Esophagus muscularis mucosa (tissue), 4 donors: Measurements from ENCODE around the gene TTC7B. TPM values are rescaled to one million over a fixed set of nuclear protein-coding genes. Genes with fewer than 3 reads are reported as not detected.

Source experiments
- DNase-seq: peaks from one replicate; pipeline ENCODE4 v3.0.0-alpha.2; 2017; ENCODE audit errors: extremely low spot score
- H3K27ac ChIP-seq, 4 donors: fragments of 200-600 bp; sonication (generic); replicated peaks in 1 of 4; 1 replicate in 3 of 4; 2 replicates in 1 of 4; pipeline ENCODE4 v1.5.1; 2016 to 2019; ENCODE audit warnings: mild to moderate bottlenecking in 1 of 4
- H3K27me3 ChIP-seq, 4 donors: fragments of 200-600 bp; sonication (generic); one replicate each; pipeline versions ENCODE4 v1.5.1 to v1.6.0; 2016 to 2019
- H3K36me3 ChIP-seq, 4 donors: fragments of 200-600 bp; sonication (generic); one replicate each; pipeline ENCODE4 v1.5.1; 2016 to 2019
- H3K4me1 ChIP-seq, 4 donors: fragments of 200-600 bp; sonication (generic); one replicate each; pipeline ENCODE4 v1.5.1; 2016 to 2019
- H3K4me3 ChIP-seq, 4 donors: fragments of 200-600 bp; sonication (generic); 1 replicate in 2 of 4; 2 replicates in 2 of 4; pipeline ENCODE4 v1.5.1; 2016 to 2019; ENCODE audit warnings: mild to moderate bottlenecking in 4 of 4, moderate library complexity in 1 of 4
- H3K9me3 ChIP-seq, 4 donors: fragments of 200-600 bp; sonication (generic); 1 replicate in 3 of 4; 2 replicates in 1 of 4; pipeline ENCODE4 v1.5.1; 2016 to 2019
- EP300 ChIP-seq: sonication (generic); formaldehyde crosslinking; IDR thresholded peaks from one replicate; pipeline ENCODE4 v1.6.1; 2017; ENCODE audit warnings: antibody characterized with exemption
- POLR2A ChIP-seq: fragments of 450-650 bp; IDR thresholded peaks from one replicate; pipeline ENCODE4 v1.6.1; 2017; ENCODE audit warnings: antibody characterized with exemption, moderate library complexity, mild to moderate bottlenecking, low read depth
- POLR2AphosphoS5 ChIP-seq, 2 donors: sonication (generic); formaldehyde crosslinking; IDR thresholded peaks; one replicate each; pipeline ENCODE4 v1.6.1; 2017; ENCODE audit warnings: antibody characterized with exemption in 2 of 2
- WGBS: methylation state at CpG from one replicate; pipeline ENCODE4 v1.1.5; 2018; 5-methylcytosine and 5-hydroxymethylcytosine counted together
- intact Hi-C: fragments of 100-400 bp; cut with DNase I; formaldehyde crosslinking; loops from one replicate; pipeline ENCODE4 v1.15.1; 2023
- total RNA-seq, 4 donors: library from RNA; depleted of rRNA; stranded (reverse); fragments of >200 nt; gene quantifications; one replicate each; pipeline versions ENCODE4 v1.1.0 to v1.2.1, GENCODE V29; 2016
- TF ChIP-seq, protein P1 (sequence below), 3 experiments: fragments of 200-600 bp in 2 of 3; fragments of 450-650 bp in 1 of 3; sonication (generic) in 2 of 3; IDR thresholded peaks; one replicate each; pipeline ENCODE4 v1.5.1; 2017 to 2019; ENCODE audit warnings: antibody characterized with exemption in 3 of 3, mild to moderate bottlenecking in 2 of 3, moderate library complexity in 1 of 3

TTC7B gene
- total RNA-seq, 4 donors from 2014 or later, result 54.4 to 148 (median 113) TPM

- H3K9me3 ChIP-seq, result no peaks in the 10 kb centered on the region
- peaks cover 20 to 32% (median 26%) of the 10 kb centered on the region in 4 donors for H3K4me1 ChIP-seq
- WGBS, result 88% methylated on average over 4 of the region's 4 CpGs
- H3K4me3 ChIP-seq, result no peak overlapping the region
- no peaks in the 10 kb centered on the region for H3K27me3 ChIP-seq
- DNase-seq, result no peak
- H3K36me3 ChIP-seq, result peaks cover 0 to 25% (median 24%) of the 10 kb centered on the region in 4 donors
- no peak overlapping the region for H3K27ac ChIP-seq
- intact Hi-C loops, result no loop called here
- TF ChIP-seq EP300 (no peak), POLR2AphosphoS5 (IDR thresholded peaks at IDR 0.05) (no peak), POLR2A (no peak)
- TF ChIP-seq, protein P1, sequence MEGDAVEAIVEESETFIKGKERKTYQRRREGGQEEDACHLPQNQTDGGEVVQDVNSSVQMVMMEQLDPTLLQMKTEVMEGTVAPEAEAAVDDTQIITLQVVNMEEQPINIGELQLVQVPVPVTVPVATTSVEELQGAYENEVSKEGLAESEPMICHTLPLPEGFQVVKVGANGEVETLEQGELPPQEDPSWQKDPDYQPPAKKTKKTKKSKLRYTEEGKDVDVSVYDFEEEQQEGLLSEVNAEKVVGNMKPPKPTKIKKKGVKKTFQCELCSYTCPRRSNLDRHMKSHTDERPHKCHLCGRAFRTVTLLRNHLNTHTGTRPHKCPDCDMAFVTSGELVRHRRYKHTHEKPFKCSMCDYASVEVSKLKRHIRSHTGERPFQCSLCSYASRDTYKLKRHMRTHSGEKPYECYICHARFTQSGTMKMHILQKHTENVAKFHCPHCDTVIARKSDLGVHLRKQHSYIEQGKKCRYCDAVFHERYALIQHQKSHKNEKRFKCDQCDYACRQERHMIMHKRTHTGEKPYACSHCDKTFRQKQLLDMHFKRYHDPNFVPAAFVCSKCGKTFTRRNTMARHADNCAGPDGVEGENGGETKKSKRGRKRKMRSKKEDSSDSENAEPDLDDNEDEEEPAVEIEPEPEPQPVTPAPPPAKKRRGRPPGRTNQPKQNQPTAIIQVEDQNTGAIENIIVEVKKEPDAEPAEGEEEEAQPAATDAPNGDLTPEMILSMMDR (IDR thresholded peaks at IDR 0.05), result no peak
Measured at GRCh38 chr14:90540437-90540836, 275.8 kb downstream of the TTC7B start.

GRCh38 chr14:90539996-90540395, 276.2 kb downstream of the TTC7B start:
- Histone ChIP-seq H3K9me3 (no peaks in the 10 kb centered on the region), H3K27me3 (no peaks in the 10 kb centered on the region), H3K27ac (no peak overlapping the region), H3K36me3 (peaks cover 0 to 25% (median 24%) of the 10 kb centered on the region in 4 donors), H3K4me1 (peaks cover 20 to 32% (median 25%) of the 10 kb centered on the region in 4 donors), H3K4me3 (no peak overlapping the region)
- no peak for TF ChIP-seq POLR2AphosphoS5 (IDR thresholded peaks at IDR 0.05)
- no peak for TF ChIP-seq POLR2A
- TF ChIP-seq EP300, result no peak
- TF ChIP-seq, protein P1 (IDR thresholded peaks at IDR 0.05), result no peak
- 96% methylated on average over 9 of the region's 12 CpGs for whole genome bisulfite sequencing
- no peak for DNase-seq
- intact Hi-C loops, result no loop called here

- DNase-seq, result no peak
- Histone ChIP-seq H3K4me1 (peaks cover 22 to 29% (median 25%) of the 10 kb centered on the region in 4 donors), H3K27ac (no peak overlapping the region), H3K4me3 (no peak overlapping the region), H3K27me3 (no peaks in the 10 kb centered on the region), H3K36me3 (peaks cover 0 to 25% (median 24%) of the 10 kb centered on the region in 4 donors), H3K9me3 (no peaks in the 10 kb centered on the region)
- intact Hi-C loops, result no loop called here
- TF ChIP-seq POLR2AphosphoS5 (IDR thresholded peaks at IDR 0.05), result no peak
- TF ChIP-seq POLR2A, result no peak
- TF ChIP-seq, protein P1 (IDR thresholded peaks at IDR 0.05), result no peak
- 93% methylated on average over 3 of the region's 3 CpGs for WGBS
Measured at GRCh38 chr14:90539496-90539775, 276.8 kb downstream of the TTC7B start.

DNA sequence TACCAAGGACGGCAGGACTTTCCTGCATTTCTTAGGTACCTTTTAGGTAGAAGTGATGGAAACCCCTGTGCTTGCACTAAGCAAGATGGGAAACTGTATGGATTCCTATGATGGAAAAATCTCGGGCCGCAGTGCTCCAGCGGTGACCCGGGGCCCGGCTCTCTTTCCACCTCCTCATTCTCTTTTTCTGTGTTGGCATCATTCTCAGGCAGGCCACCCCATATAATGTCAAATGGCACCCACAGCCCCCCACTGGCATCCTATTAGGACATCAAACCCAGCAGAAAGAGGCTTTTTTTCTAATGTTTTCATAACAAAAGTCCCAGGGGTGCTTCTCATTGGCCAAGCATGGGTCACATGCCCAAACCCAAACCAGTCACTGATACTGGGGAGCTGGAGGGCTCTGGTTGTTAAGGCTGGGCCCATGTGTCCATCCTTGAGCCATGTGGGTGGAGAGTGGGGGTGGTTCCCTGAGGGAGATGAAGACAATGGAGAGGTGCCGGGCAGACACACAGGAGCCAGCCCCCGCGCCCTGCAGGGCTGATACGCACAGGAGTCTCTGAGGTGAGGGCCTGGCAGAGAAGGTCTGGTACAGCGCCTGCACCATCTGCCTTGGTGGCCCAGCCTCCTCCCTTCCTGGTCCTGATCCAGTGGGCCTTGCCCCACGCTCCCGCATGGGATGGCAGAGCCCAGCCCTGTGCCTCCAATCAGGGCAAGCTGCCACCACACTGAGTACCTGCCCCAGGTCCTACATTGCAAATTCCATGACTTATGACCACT, 277.3 kb downstream of the TTC7B start:
- TF ChIP-seq POLR2A (no peak), EP300 (no peak), POLR2AphosphoS5 (IDR thresholded peaks at IDR 0.05) (no peak)
- TF ChIP-seq, protein P1 (IDR thresholded peaks at IDR 0.05), result no peak

More for the DNA sequence above, 277.3 kb downstream of the TTC7B start:
- Histone ChIP-seq H3K4me1 (peaks cover 26 to 33% (median 30%) of the 10 kb centered on the region in 4 donors), H3K27ac (no peak overlapping the region), H3K27me3 (no peaks in the 10 kb centered on the region), H3K36me3 (peaks cover 0 to 25% (median 24%) of the 10 kb centered on the region in 4 donors), H3K9me3 (no peaks in the 10 kb centered on the region), H3K4me3 (no peak overlapping the region)
- intact Hi-C loops, result no loop called here
- no peak for DNase-seq
- 95% methylated on average over 12 of the region's 13 CpGs for WGBS
